ENCODE results near the gene TIGD7. TPM values are rescaled to one million over a fixed set of nuclear protein-coding genes. Genes with fewer than 3 reads are reported as not detected.

The TIGD7 gene
- total and polyA plus RNA-seq, 2 of the 13 experiments (the other 11 are each of a cell fraction or from before 2014, with no cell fraction given) = not detected

GRCh38 chr16:3282730-3283542 lies 22.3 kb downstream of the TIGD7 start, which contains the start of gene ZNF263 (continued):
- peak; percentile 74 for TF ChIP-seq ELF3 (CRISPR knock-in tag; IDR thresholded peaks at IDR 0.05)
- TF ChIP-seq FOSL2 (CRISPR knock-in tag; IDR thresholded peaks at IDR 0.05) = no peak
- TF ChIP-seq, protein P1, sequence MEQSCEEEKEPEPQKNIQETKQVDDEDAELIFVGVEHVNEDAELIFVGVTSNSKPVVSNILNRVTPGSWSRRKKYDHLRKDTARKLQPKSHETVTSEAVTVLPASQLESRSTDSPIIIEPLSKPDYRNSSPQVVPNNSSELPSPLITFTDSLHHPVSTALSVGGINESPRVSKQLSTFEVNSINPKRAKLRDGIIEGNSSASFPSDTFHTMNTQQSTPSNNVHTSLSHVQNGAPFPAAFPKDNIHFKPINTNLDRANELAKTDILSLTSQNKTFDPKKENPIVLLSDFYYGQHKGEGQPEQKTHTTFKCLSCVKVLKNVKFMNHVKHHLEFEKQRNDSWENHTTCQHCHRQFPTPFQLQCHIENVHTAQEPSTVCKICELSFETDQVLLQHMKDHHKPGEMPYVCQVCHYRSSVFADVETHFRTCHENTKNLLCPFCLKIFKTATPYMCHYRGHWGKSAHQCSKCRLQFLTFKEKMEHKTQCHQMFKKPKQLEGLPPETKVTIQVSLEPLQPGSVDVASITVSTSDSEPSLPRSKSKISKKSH (CRISPR knock-in tag; IDR thresholded peaks at IDR 0.05; ENCODE audit: borderline replicate concordance) = no peak
- TF ChIP-seq ZNF44 (CRISPR knock-in tag; IDR thresholded peaks at IDR 0.05) = no peak
- TF ChIP-seq ATRX (CRISPR knock-in tag; IDR thresholded peaks at IDR 0.05; ENCODE audit: borderline replicate concordance) = no peak
- peak; percentile 64; the same call in 1 of the 2 replicates for TF ChIP-seq E2F1 (CRISPR knock-in tag; IDR thresholded peaks at IDR 0.05)
- peak; percentile 20 for TF ChIP-seq MEIS2 (CRISPR knock-in tag; IDR thresholded peaks at IDR 0.05)
- no peak for TF ChIP-seq RBM22 (optimal IDR thresholded peaks at IDR 0.05; ENCODE audit: low read length)
- no peak for TF ChIP-seq GZF1 (CRISPR knock-in tag; IDR thresholded peaks at IDR 0.05)
- no peak for TF ChIP-seq NFE2L2 (IDR thresholded peaks at IDR 0.05; ENCODE audit: low read length)
- 0 out of 2 replicates have a peak, but pooled peaks have one; percentile 85 for TF ChIP-seq ZNF674 (CRISPR knock-in tag; IDR thresholded peaks at IDR 0.05; ENCODE audit: low read depth)
- no peak for TF ChIP-seq GPN1 (CRISPR knock-in tag; IDR thresholded peaks at IDR 0.05; ENCODE audit: borderline replicate concordance)
- TF ChIP-seq ZNF282 (IDR thresholded peaks at IDR 0.05; ENCODE audit: partially characterized antibody) = no peak
- TF ChIP-seq HNF1A (IDR thresholded peaks at IDR 0.05; ENCODE audit: low read depth) = no peak
- TF ChIP-seq HNF1A (CRISPR knock-in tag; IDR thresholded peaks at IDR 0.05; ENCODE audit: borderline replicate concordance) = peak; percentile 8; the same call in 1 of the 2 replicates
- peak; percentile 42; the same call in 1 of the 2 replicates for TF ChIP-seq EEA1 (CRISPR knock-in tag; IDR thresholded peaks at IDR 0.05; ENCODE audit: borderline replicate concordance)
- 0 out of 2 replicates have a peak, but pooled peaks have one; percentile 56 for TF ChIP-seq ZNF232 (CRISPR knock-in tag; IDR thresholded peaks at IDR 0.05; ENCODE audit: borderline replicate concordance)
- peak; percentile 63; the same call in 1 of the 2 replicates for TF ChIP-seq HOXA3 (CRISPR knock-in tag; IDR thresholded peaks at IDR 0.05)
- peak; percentile 75 for TF ChIP-seq TGIF2 (CRISPR knock-in tag; IDR thresholded peaks at IDR 0.05)
- TF ChIP-seq MYPOP (CRISPR knock-in tag; IDR thresholded peaks at IDR 0.05) = no peak

Data from HepG2 (cell line).